Activated CD4-positive, alpha-beta T cell treated with anti-CD3 and anti-CD28 coated beads, Interleukin-2, amount 10 ng/mL, durations not matched to agents 7 days and 5 days (primary cell): ENCODE results near the gene CHCHD2. TPM values are rescaled to one million over a fixed set of nuclear protein-coding genes. Genes with fewer than 3 reads are reported as not detected.
"Not testable (repeated sequence)": the region's sequence is repeated elsewhere in the genome, so short reads cannot be mapped to it uniquely, and the experiment has no call there.

Experiments
- CTCF ChIA-PET: fragments of 350-600 bp; sonication (Branson Sonifier 250); formaldehyde crosslinking; loops from one replicate; lab custom pipeline; 2021; ENCODE audit warnings: antibody characterized with exemption; lab: Charles Lee
- POLR2A ChIA-PET: fragments of 350-600 bp; sonication (Branson Sonifier 250); formaldehyde crosslinking; loops from one replicate; lab custom pipeline; 2021; ENCODE audit warnings: antibody characterized with exemption; lab: Charles Lee
- DNase-seq: peaks from one replicate; pipeline ENCODE4 v3.0.0-alpha.2; 2020
- H3K27ac Mint-ChIP-seq: one replicate; pipeline ENCODE4 v1.8.0; 2021; ENCODE audit warnings: mild to moderate bottlenecking, moderate library complexity, mixed read lengths
- H3K27me3 Mint-ChIP-seq: one replicate; pipeline ENCODE4 v1.8.0; 2021; ENCODE audit warnings: mixed read lengths
- H3K36me3 Mint-ChIP-seq: one replicate; pipeline ENCODE4 v1.8.0; 2021; ENCODE audit warnings: low read depth, mixed read lengths
- H3K4me1 Mint-ChIP-seq: one replicate; pipeline ENCODE4 v1.8.0; 2021; ENCODE audit warnings: mixed read lengths
- H3K4me3 Mint-ChIP-seq: one replicate; pipeline ENCODE4 v1.8.0; 2021; ENCODE audit warnings: mild to moderate bottlenecking, moderate library complexity, mixed read lengths
- H3K9me3 Mint-ChIP-seq: one replicate; pipeline ENCODE4 v1.8.0; 2021; ENCODE audit warnings: mixed read lengths
- total RNA-seq, 2 experiments: library from RNA; stranded (reverse); gene quantifications; one replicate each; pipeline ENCODE4 v1.2.3, GENCODE V29; 2021

The CHCHD2 gene
- total RNA-seq = 100 to 1,000 TPM; 375 to 407 TPM

DNA sequence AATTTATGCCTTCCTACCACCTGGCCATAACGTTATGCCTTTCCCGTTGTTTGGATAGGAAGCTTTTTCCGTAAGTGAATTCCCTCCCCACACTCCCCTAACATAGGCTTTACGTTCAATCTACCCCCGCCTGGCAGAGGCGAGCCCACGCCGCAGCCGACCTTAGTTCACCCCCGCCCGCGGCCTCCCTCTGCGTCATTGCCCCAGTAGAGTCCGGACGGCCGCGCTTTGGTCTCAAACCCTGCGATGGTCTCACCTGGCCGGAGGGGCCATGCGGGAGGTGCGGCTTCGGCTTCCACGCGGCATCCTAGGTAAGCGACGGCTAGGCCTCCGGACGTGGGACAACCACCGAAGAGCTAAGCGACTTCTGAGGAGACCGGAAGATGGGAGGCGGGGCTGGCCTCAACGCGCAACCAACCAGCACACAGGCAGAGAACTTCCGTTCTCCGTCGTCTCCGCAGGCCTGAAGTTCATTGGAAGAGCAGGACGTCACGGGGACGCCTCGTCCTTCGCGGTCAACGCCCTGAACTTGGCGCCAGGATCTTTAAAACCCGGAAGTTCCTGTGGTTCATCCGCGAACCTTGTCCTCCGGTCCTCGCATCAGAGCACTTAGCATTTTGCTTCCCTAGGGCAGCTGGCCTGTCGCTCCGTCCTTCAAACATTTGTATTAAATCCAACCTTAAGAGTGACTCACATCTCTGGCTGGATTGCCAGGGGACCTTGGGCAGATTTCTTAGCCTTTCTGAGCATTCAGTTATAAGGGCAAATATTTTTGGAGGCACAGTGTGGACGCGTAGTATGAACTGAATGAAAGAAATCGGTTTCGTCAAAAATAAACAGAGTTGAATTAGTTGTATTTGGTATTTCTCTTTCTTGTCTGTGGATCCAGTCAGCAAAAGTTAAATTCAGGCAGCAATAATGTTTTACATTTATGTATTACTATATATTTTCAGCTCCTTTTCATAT, at the start of gene CHCHD2:
TSS of gene CHCHD2 (minus strand) at position 369 of the 966 bp plus-strand sequence. CDS start at position 306, 63 bp downstream.
- peak within 1 kb of the TSS; percentile 97 for H3K27ac Mint-ChIP-seq
- ChIA-PET CTCF (interaction anchor here (0.5 to 0.7 kb wide), 4 partner anchors 32 to 667 kb away, joined by 3 to 4 read pairs (median 3); no protein-coding TSS in a partner anchor), POLR2A (no interaction called here)
- peak within 1 kb of the TSS; percentile 96 for H3K4me3 Mint-ChIP-seq
- H3K36me3 Mint-ChIP-seq = peaks cover 31% of the 10 kb centered on the region
- H3K4me1 Mint-ChIP-seq = peaks cover 39% of the 10 kb centered on the region
- DNase-seq = peak; percentile 95
- H3K27me3 Mint-ChIP-seq = no peaks in the 10 kb centered on the region
- H3K9me3 Mint-ChIP-seq = peaks cover 3% of the 10 kb centered on the region

- H3K27me3 Mint-ChIP-seq, DNase-seq, H3K4me1 Mint-ChIP-seq, H3K27ac Mint-ChIP-seq, H3K4me3 Mint-ChIP-seq, POLR2A ChIA-PET, H3K36me3 Mint-ChIP-seq, H3K9me3 Mint-ChIP-seq: not testable (repeated sequence)
- CTCF ChIA-PET = interaction anchor here (0.6 kb wide), 1 partner anchor 88 kb away, joined by 3 read pairs; no protein-coding TSS in a partner anchor
These were observed 24.8 kb upstream of the CHCHD2 start for GRCh38 chr7:56131062-56131461.

- Mint-ChIP-seq H3K36me3 (no peaks in the 10 kb centered on the region), H3K4me3 (no peak overlapping the region), H3K4me1 (no peaks in the 10 kb centered on the region), H3K27ac (no peak overlapping the region), H3K27me3 (no peaks in the 10 kb centered on the region), H3K9me3 (no peaks in the 10 kb centered on the region)
- CTCF ChIA-PET = no interaction called here
- POLR2A ChIA-PET = no interaction called here
- DNase-seq = no peak
These were observed 21.1 kb upstream of the CHCHD2 start for GRCh38 chr7:56127241-56127975.

- H3K4me3 Mint-ChIP-seq = no peak overlapping the region
- CTCF ChIA-PET = no interaction called here
- H3K9me3 Mint-ChIP-seq = no peaks in the 10 kb centered on the region
- H3K27ac Mint-ChIP-seq = no peak overlapping the region
- no peaks in the 10 kb centered on the region for H3K36me3 Mint-ChIP-seq
- no peak for DNase-seq
- POLR2A ChIA-PET = no interaction called here
- no peaks in the 10 kb centered on the region for H3K27me3 Mint-ChIP-seq
- H3K4me1 Mint-ChIP-seq = no peaks in the 10 kb centered on the region
These were observed 19.6 kb upstream of the CHCHD2 start for GRCh38 chr7:56125831-56126230.

GRCh38 chr7:56124981-56125380, 18.7 kb upstream of the CHCHD2 start:
- H3K36me3 Mint-ChIP-seq = no peaks in the 10 kb centered on the region
- H3K9me3 Mint-ChIP-seq = no peaks in the 10 kb centered on the region
- no peak for DNase-seq
- H3K4me3 Mint-ChIP-seq = no peak overlapping the region
- H3K27me3 Mint-ChIP-seq = no peaks in the 10 kb centered on the region
- ChIA-PET POLR2A (no interaction called here), CTCF (no interaction called here)
- no peaks in the 10 kb centered on the region for H3K4me1 Mint-ChIP-seq
- H3K27ac Mint-ChIP-seq = no peak overlapping the region

DNA sequence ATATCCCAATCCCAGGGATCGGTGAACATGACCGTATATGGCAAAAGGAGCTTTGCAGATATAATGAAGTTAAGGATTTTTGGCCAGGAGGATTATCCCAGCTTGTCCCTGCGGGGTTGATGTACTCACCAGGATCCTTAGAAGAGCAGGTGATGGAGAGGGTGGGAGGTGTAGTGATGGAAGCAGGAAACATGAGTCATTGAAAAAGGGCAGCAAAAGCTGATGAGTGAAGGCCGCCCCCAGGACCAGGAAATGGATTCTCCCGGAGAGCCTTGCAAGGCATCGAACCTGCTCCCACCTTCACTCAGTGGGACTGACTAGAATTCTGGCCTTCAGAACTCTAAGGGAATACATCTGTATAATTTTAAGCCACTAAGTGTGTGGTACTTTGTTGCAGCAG, 15.2 kb upstream of the CHCHD2 start:
- Mint-ChIP-seq H3K4me1 (no peaks in the 10 kb centered on the region), H3K27ac (no peak overlapping the region), H3K4me3 (no peak overlapping the region), H3K36me3 (no peaks in the 10 kb centered on the region), H3K9me3 (no peaks in the 10 kb centered on the region), H3K27me3 (peaks cover 8% of the 10 kb centered on the region)
- ChIA-PET POLR2A (no interaction called here), CTCF (no interaction called here)
- no peak for DNase-seq

- ChIA-PET CTCF (interaction anchor here (0.6 kb wide), 1 partner anchor 91 kb away, joined by 4 read pairs; no protein-coding TSS in a partner anchor), POLR2A (no interaction called here)
- no peak for DNase-seq
- H3K4me3 Mint-ChIP-seq = no peak within 1 kb of the TSS
- H3K27me3 Mint-ChIP-seq = peaks cover 10% of the 10 kb centered on the region
- H3K27ac Mint-ChIP-seq = no peak within 1 kb of the TSS
- no peaks in the 10 kb centered on the region for H3K4me1 Mint-ChIP-seq
- H3K9me3 Mint-ChIP-seq = no peaks in the 10 kb centered on the region
- H3K36me3 Mint-ChIP-seq = no peaks in the 10 kb centered on the region
These were observed 9.7 kb upstream of the CHCHD2 start, which contains the start of gene NUPR2 for GRCh38 chr7:56115852-56116538. Gene NUPR2 (minus strand): TSS chr7:56116417. CDS start chr7:56116314, 103 bp downstream.

DNA sequence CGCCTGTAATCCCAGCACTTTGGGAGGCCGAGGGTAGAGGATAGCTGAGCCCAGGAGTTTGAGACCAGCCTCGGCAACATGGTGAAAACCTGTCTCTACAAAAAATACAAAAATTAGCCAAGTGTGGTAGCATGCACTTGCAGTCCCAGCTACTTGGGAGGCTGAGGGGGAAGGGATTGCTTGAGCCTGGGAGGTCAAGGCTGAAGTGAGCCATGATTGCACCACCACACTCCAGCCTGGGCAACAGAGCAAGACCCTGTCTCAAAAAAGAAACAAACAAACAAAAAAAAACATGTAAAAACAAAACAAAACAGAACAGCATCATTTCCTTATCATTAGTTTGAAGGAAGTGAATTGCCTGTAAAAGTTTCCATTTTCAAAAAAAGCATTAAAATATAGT, 6.0 kb upstream of the CHCHD2 start:
- CTCF ChIA-PET, H3K9me3 Mint-ChIP-seq, H3K27me3 Mint-ChIP-seq, H3K4me3 Mint-ChIP-seq, DNase-seq, H3K36me3 Mint-ChIP-seq, H3K27ac Mint-ChIP-seq, POLR2A ChIA-PET: not testable (repeated sequence)
- H3K4me1 Mint-ChIP-seq = peaks cover 15% of the 10 kb centered on the region

GRCh38 chr7:56110611-56111010, 4.3 kb upstream of the CHCHD2 start:
- Mint-ChIP-seq H3K27me3 (no peaks in the 10 kb centered on the region), H3K36me3 (peaks cover 15% of the 10 kb centered on the region), H3K4me3 (no peak overlapping the region), H3K4me1 (peaks cover 24% of the 10 kb centered on the region), H3K27ac (no peak overlapping the region), H3K9me3 (peaks cover 3% of the 10 kb centered on the region)
- ChIA-PET POLR2A (no interaction called here), CTCF (no interaction called here)
- no peak for DNase-seq

- H3K9me3 Mint-ChIP-seq = peaks cover 3% of the 10 kb centered on the region
- CTCF ChIA-PET = interaction anchor here (0.8 to 1.0 kb wide), 2 partner anchors 33 to 222 kb away, joined by 3 to 4 read pairs; no protein-coding TSS in a partner anchor
- POLR2A ChIA-PET = no interaction called here
- no peak for DNase-seq
- H3K4me1 Mint-ChIP-seq = peaks cover 36% of the 10 kb centered on the region
- no peaks in the 10 kb centered on the region for H3K27me3 Mint-ChIP-seq
- H3K27ac Mint-ChIP-seq = no peak overlapping the region
- H3K36me3 Mint-ChIP-seq = peaks cover 24% of the 10 kb centered on the region
- no peak overlapping the region for H3K4me3 Mint-ChIP-seq
These were observed 1.6 kb upstream of the CHCHD2 start for GRCh38 chr7:56107954-56108258.

DNA sequence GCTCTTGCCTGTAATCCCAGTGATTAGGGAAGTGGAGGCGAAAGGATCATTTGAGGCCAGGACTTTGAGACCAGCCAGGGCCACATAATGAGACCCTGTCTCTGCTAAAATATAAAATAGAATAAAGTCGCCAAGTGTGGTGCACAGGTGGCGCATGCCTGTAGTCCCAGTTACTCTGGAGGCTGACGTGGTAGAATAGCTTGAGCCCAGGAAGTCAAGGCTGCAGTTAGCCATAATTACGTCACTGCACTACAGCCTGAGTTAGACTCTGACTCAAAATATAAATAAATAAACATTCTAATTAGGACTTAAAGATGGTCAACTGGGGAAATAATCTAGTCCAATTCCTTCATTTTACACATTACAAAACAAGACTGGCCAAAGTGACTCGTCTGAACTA, 768 bp downstream of the CHCHD2 start:
- H3K4me3 Mint-ChIP-seq = peak overlapping the region; percentile 96
- H3K36me3 Mint-ChIP-seq = peaks cover 39% of the 10 kb centered on the region
- peaks cover 3% of the 10 kb centered on the region for H3K9me3 Mint-ChIP-seq
- ChIA-PET CTCF (interaction anchor here (0.6 to 0.7 kb wide), 2 partner anchors 31 to 666 kb away, joined by 3 read pairs; no protein-coding TSS in a partner anchor), POLR2A (no interaction called here)
- peak overlapping the region; percentile 97 for H3K27ac Mint-ChIP-seq
- DNase-seq = peak; percentile 55
- peaks cover 36% of the 10 kb centered on the region for H3K4me1 Mint-ChIP-seq
- H3K27me3 Mint-ChIP-seq = no peaks in the 10 kb centered on the region

- peaks cover 50% of the 10 kb centered on the region for H3K36me3 Mint-ChIP-seq
- H3K27ac Mint-ChIP-seq, DNase-seq, H3K4me3 Mint-ChIP-seq, H3K9me3 Mint-ChIP-seq, CTCF ChIA-PET, POLR2A ChIA-PET, H3K27me3 Mint-ChIP-seq: not testable (repeated sequence)
- peaks cover 31% of the 10 kb centered on the region for H3K4me1 Mint-ChIP-seq
These were observed 2.1 kb downstream of the CHCHD2 start for GRCh38 chr7:56104138-56104537.
